Measurements from ENCODE around the gene ANKK1. TPM values are rescaled to one million over a fixed set of nuclear protein-coding genes. Genes with fewer than 3 reads are reported as not detected.

Gene ANKK1
- total RNA-seq, 1 experiment from 2014 or later, result 0.22 TPM

- Histone ChIP-seq H3K9me2 (replicated peaks; ENCODE audit: low read length) (no peaks in the 10 kb centered on the region), H3K4me1 (ENCODE audit: insufficient read depth, low read length) (peaks cover 9% of the 10 kb centered on the region), H3K4me3 (ENCODE audit: low read length) (no peak overlapping the region), H3F3A (ENCODE audit: low read length, unreplicated experiment) (no peaks in the 10 kb centered on the region), H3K9ac (ENCODE audit: low read length) (no peak overlapping the region), H3K27ac (ENCODE audit: low read length) (no peak overlapping the region), H3K79me2 (ENCODE audit: low read length) (no peaks in the 10 kb centered on the region), H2AFZ (ENCODE audit: low read length) (no peak overlapping the region), H3K36me3 (ENCODE audit: low read depth, low read length) (no peaks in the 10 kb centered on the region), H4K20me1 (ENCODE audit: low read length) (no peaks in the 10 kb centered on the region), H3K4me2 (ENCODE audit: low read length) (no peak overlapping the region), H3K27me3 (ENCODE audit: low read length) (no peaks in the 10 kb centered on the region), H3K9me3 (ENCODE audit: low read length) (no peaks in the 10 kb centered on the region)
- intact Hi-C loops (cut with micrococcal nuclease), result no loop called here
- CTCF ChIA-PET, result no interaction called here
- no TSS peak for BruUV-seq (replicated peaks)
- TF ChIP-seq EZH2phosphoT487 (IDR thresholded peaks at IDR 0.05; ENCODE audit: borderline replicate concordance, low read length) (no peak), EZH2 (IDR thresholded peaks at IDR 0.05; ENCODE audit: low read length, unreplicated experiment) (no peak)
- TF ChIP-seq, protein P1, sequence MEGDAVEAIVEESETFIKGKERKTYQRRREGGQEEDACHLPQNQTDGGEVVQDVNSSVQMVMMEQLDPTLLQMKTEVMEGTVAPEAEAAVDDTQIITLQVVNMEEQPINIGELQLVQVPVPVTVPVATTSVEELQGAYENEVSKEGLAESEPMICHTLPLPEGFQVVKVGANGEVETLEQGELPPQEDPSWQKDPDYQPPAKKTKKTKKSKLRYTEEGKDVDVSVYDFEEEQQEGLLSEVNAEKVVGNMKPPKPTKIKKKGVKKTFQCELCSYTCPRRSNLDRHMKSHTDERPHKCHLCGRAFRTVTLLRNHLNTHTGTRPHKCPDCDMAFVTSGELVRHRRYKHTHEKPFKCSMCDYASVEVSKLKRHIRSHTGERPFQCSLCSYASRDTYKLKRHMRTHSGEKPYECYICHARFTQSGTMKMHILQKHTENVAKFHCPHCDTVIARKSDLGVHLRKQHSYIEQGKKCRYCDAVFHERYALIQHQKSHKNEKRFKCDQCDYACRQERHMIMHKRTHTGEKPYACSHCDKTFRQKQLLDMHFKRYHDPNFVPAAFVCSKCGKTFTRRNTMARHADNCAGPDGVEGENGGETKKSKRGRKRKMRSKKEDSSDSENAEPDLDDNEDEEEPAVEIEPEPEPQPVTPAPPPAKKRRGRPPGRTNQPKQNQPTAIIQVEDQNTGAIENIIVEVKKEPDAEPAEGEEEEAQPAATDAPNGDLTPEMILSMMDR (conservative IDR thresholded peaks at IDR 0.05; ENCODE audit: low read depth, low read length), result no peak
- DNase-seq (no peak), ATAC-seq (no peak)
- POLR2A ChIA-PET (ENCODE audit: unreplicated experiment), result no interaction called here
Measured at GRCh38 chr11:113426686-113427085, 39.1 kb downstream of the ANKK1 start.

DNA sequence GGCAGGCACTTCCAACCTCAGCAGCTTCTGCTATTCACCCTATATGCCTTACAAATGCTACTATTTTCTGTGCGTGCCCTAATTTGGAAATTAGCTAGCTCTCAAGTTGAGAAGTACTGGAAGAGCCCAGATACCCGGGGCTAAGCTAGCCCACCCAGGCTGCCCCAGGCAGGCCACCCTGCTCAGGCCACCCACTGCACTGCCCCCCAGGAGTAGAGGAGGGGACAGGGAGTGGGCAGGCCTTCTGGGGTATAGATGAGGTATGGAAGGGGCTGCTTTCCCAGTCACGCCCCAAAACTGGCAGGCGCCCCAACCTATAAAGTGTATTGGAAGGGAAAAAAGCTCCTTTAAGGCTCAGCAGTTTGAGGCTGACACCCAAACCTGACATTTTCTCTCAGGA is 44.2 kb downstream of the ANKK1 start:
- CTCF ChIA-PET, result no interaction called here
- no peak for ATAC-seq

GRCh38 chr11:113435190-113435968 is 47.8 kb downstream of the ANKK1 start:
- Histone ChIP-seq H3K27me3 (ENCODE audit: low read length) (no peaks in the 10 kb centered on the region), H4K20me1 (ENCODE audit: low read length) (no peaks in the 10 kb centered on the region), H3K4me2 (ENCODE audit: low read length) (no peak overlapping the region), H3K9me3 (ENCODE audit: low read length) (no peaks in the 10 kb centered on the region), H3K9me2 (replicated peaks; ENCODE audit: low read length) (no peaks in the 10 kb centered on the region), H3K4me1 (ENCODE audit: insufficient read depth, low read length) (no peaks in the 10 kb centered on the region), H3K9ac (ENCODE audit: low read length) (no peak overlapping the region), H3K79me2 (ENCODE audit: low read length) (no peaks in the 10 kb centered on the region), H3K27ac (ENCODE audit: low read length) (no peak overlapping the region), H3K4me3 (ENCODE audit: low read length) (no peak overlapping the region), H3K36me3 (ENCODE audit: low read depth, low read length) (no peaks in the 10 kb centered on the region), H2AFZ (ENCODE audit: low read length) (no peak overlapping the region), H3F3A (ENCODE audit: low read length, unreplicated experiment) (no peaks in the 10 kb centered on the region)
- intact Hi-C loops (cut with micrococcal nuclease), result no loop called here
- BruUV-seq (replicated peaks), result no TSS peak
- TF ChIP-seq EZH2phosphoT487 (IDR thresholded peaks at IDR 0.05; ENCODE audit: borderline replicate concordance, low read length) (no peak), EZH2 (IDR thresholded peaks at IDR 0.05; ENCODE audit: low read length, unreplicated experiment) (no peak)
- TF ChIP-seq, protein P1 (conservative IDR thresholded peaks at IDR 0.05; ENCODE audit: low read depth, low read length), result no peak
- CTCF ChIA-PET, result no interaction called here
- no peak for DNase-seq
- ATAC-seq, result no peak
- POLR2A ChIA-PET (ENCODE audit: unreplicated experiment), result no interaction called here

More for the DNA sequence above, 44.2 kb downstream of the ANKK1 start:
- Histone ChIP-seq H4K20me1 (ENCODE audit: low read length) (no peaks in the 10 kb centered on the region), H3K36me3 (ENCODE audit: low read depth, low read length) (no peaks in the 10 kb centered on the region), H3K9ac (ENCODE audit: low read length) (no peak overlapping the region), H3K79me2 (ENCODE audit: low read length) (no peaks in the 10 kb centered on the region), H3K9me2 (replicated peaks; ENCODE audit: low read length) (no peaks in the 10 kb centered on the region), H3K27ac (ENCODE audit: low read length) (no peak overlapping the region), H2AFZ (ENCODE audit: low read length) (no peak overlapping the region), H3K4me2 (ENCODE audit: low read length) (no peak overlapping the region), H3K9me3 (ENCODE audit: low read length) (no peaks in the 10 kb centered on the region), H3K4me3 (ENCODE audit: low read length) (no peak overlapping the region), H3K4me1 (ENCODE audit: insufficient read depth, low read length) (peaks cover 9% of the 10 kb centered on the region), H3F3A (ENCODE audit: low read length, unreplicated experiment) (no peaks in the 10 kb centered on the region), H3K27me3 (ENCODE audit: low read length) (no peaks in the 10 kb centered on the region)
- POLR2A ChIA-PET (ENCODE audit: unreplicated experiment), result no interaction called here
- intact Hi-C loops (cut with micrococcal nuclease), result no loop called here
- TF ChIP-seq, protein P1 (conservative IDR thresholded peaks at IDR 0.05; ENCODE audit: low read depth, low read length), result no peak
- TF ChIP-seq EZH2 (IDR thresholded peaks at IDR 0.05; ENCODE audit: low read length, unreplicated experiment) (no peak), EZH2phosphoT487 (IDR thresholded peaks at IDR 0.05; ENCODE audit: borderline replicate concordance, low read length) (no peak)
- BruUV-seq (replicated peaks), result no TSS peak
- no peak for DNase-seq
